Panc1 (cell line): ENCODE measurements around the gene ARSG. TPM values are rescaled to one million over a fixed set of nuclear protein-coding genes. Genes with fewer than 3 reads are reported as not detected.

ENCODE experiments used
- ATAC-seq: fragments of 200-7000 bp; cut with Tn5 transposase; 2 replicates; pipeline ENCODE4 v1.9.1; 2020; ENCODE audit warnings: mild to moderate bottlenecking, moderate library complexity
- BruUV-seq: library from RNA; stranded (reverse); fragments of 400-500 nt; replicated peaks from 2 replicates; lab custom pipeline; 2021; lab: Mats Ljungman, UMichigan
- CTCF ChIA-PET: fragments of 300-600 bp; sonication (Branson Sonifier 250); formaldehyde crosslinking; loops from one replicate; lab custom pipeline; 2022; ENCODE audit warnings: antibody characterized with exemption; lab: Charles Lee
- POLR2A ChIA-PET: fragments of 300-600 bp; sonication (Branson Sonifier 250); formaldehyde crosslinking; loops from one replicate; lab custom pipeline; 2022; ENCODE audit warnings: antibody characterized with exemption; lab: Charles Lee
- DNase-seq: peaks from one replicate; pipeline ENCODE4 v3.0.0-alpha.2; 2010; ENCODE audit warnings: low read depth, low spot score
- H3K27ac ChIP-seq: 2 replicates; pipeline ENCODE4 v1.5.1; 2011; ENCODE audit warnings: mild to moderate bottlenecking, low read length, inconsistent platforms
- H3K27me3 ChIP-seq: fragments of 200-500 bp; sonication (Bioruptor generic); 2 replicates; pipeline ENCODE4 v1.6.0; 2014; ENCODE audit warnings: low read length, inconsistent platforms; ENCODE audit not compliant: control insufficient read depth, insufficient read depth
- H3K36me3 ChIP-seq: fragments of 200-500 bp; sonication (Bioruptor generic); 2 replicates; pipeline ENCODE4 v1.5.1; 2014; ENCODE audit warnings: inconsistent platforms, mild to moderate bottlenecking, low read length, moderate library complexity; ENCODE audit not compliant: control insufficient read depth, insufficient read depth
- H3K4me1 ChIP-seq: 2 replicates; pipeline ENCODE4 v1.5.1; 2011; ENCODE audit warnings: inconsistent platforms, mild to moderate bottlenecking, low read length, moderate library complexity; ENCODE audit not compliant: control insufficient read depth, insufficient read depth
- H3K4me3 ChIP-seq, 2 experiments: 2 replicates each; pipeline ENCODE4 v1.5.1; 2011 to 2012; ENCODE audit warnings: low read depth in 2 of 2, low read length in 2 of 2, mild to moderate bottlenecking in 2 of 2, inconsistent platforms in 1 of 2, moderate library complexity in 1 of 2
- H3K9me3 ChIP-seq: fragments of 200-500 bp; sonication (Bioruptor generic); 2 replicates; pipeline ENCODE4 v1.5.1; 2014; ENCODE audit warnings: low read depth, mild to moderate bottlenecking, inconsistent platforms, low read length, moderate library complexity; ENCODE audit not compliant: control insufficient read depth, insufficient read depth
- CTCF ChIP-seq: fragments of 450-650 bp; IDR thresholded peaks from 2 replicates; pipeline ENCODE4 v1.5.1; 2017; ENCODE audit warnings: mild to moderate bottlenecking
- POLR2AphosphoS5 ChIP-seq: IDR thresholded peaks from 2 replicates; pipeline ENCODE4 v1.6.1; 2012; ENCODE audit warnings: mild to moderate bottlenecking, low read depth, low read length, moderate library complexity
- REST ChIP-seq, 2 experiments: IDR thresholded peaks; 2 replicates each; pipeline ENCODE4 v1.6.1; 2011 to 2012; ENCODE audit warnings: low read depth in 2 of 2, control low read depth in 1 of 2, low read length in 1 of 2, mild to moderate bottlenecking in 1 of 2, moderate library complexity in 1 of 2; ENCODE audit not compliant: insufficient read depth in 1 of 2
- SIN3A ChIP-seq: IDR thresholded peaks from 2 replicates; pipeline ENCODE4 v1.6.1; 2012; ENCODE audit warnings: low read depth, mild to moderate bottlenecking, low read length, moderate library complexity, borderline replicate concordance; ENCODE audit not compliant: insufficient read depth
- TCF7L2 ChIP-seq: IDR thresholded peaks from 2 replicates; pipeline ENCODE4 v1.6.1; 2011; ENCODE audit warnings: mild to moderate bottlenecking, low read depth, low read length, inconsistent platforms
- in situ Hi-C: cut with HindIII; loops from 2 replicates; pipeline ENCODE4 v1.10.0; 2016; ENCODE audit warnings: low sequenced_read_pairs, low pct_unique_long_range_greater_than_20kb
- intact Hi-C: fragments of 100-400 bp; cut with micrococcal nuclease; formaldehyde crosslinking; loops from one replicate; pipeline ENCODE4 v1.10.0; 2022; ENCODE audit not compliant: unreplicated experiment
- microRNA-seq: library from miRNA; unstranded; fragments of <30 nt; microRNA quantifications from one replicate; pipeline ENCODE4 v1.1.0, GENCODE V29; 2020; ENCODE audit not compliant: unreplicated experiment
- total RNA-seq: library from RNA; stranded (reverse); gene quantifications from one replicate; pipeline ENCODE4 v1.2.1, GENCODE V29; 2021; ENCODE audit not compliant: unreplicated experiment

Gene ARSG
- total RNA-seq, 1 experiment from 2014 or later, result 2.3 TPM

GRCh38 chr17:68468334-68468733 lies 177.0 kb downstream of the ARSG start:
- Histone ChIP-seq H3K27me3 (no peaks in the 10 kb centered on the region), H3K27ac (no peak overlapping the region), H3K36me3 (no peaks in the 10 kb centered on the region), H3K9me3 (no peaks in the 10 kb centered on the region), H3K4me3 (no peak overlapping the region), H3K4me1 (no peaks in the 10 kb centered on the region; the same call in 1 of the 2 replicates)
- ChIA-PET CTCF (interaction anchor here (0.6 kb wide), 1 partner anchor 10 kb away, joined by 4 read pairs; no protein-coding TSS in a partner anchor), POLR2A (interaction anchor here (0.7 kb wide), 1 partner anchor 1025 kb away, joined by 3 read pairs; no protein-coding TSS in a partner anchor)
- no peak for ATAC-seq
- intact Hi-C loops (loop anchor here (10.0 kb wide), 4 partner anchors 286 to 504 kb away; no protein-coding TSS in a partner anchor), in situ Hi-C loops (no loop called here)
- BruUV-seq, result no TSS peak
- no peak for TF ChIP-seq REST (IDR thresholded peaks at IDR 0.05; ENCODE audit: insufficient read depth in 1 of 2, low read depth in 2 of 2, low read length in 1 of 2)
- no peak for DNase-seq

- H3K9me3 ChIP-seq, result no peaks in the 10 kb centered on the region
- BruUV-seq, result no TSS peak
- intact Hi-C loops, result loop anchor here (10.0 kb wide), 4 partner anchors 286 to 504 kb away; no protein-coding TSS in a partner anchor
- H3K36me3 ChIP-seq, result no peaks in the 10 kb centered on the region
- H3K27me3 ChIP-seq, result no peaks in the 10 kb centered on the region
- no peak for DNase-seq
- TF ChIP-seq REST (IDR thresholded peaks at IDR 0.05; ENCODE audit: insufficient read depth in 1 of 2, low read depth in 2 of 2, low read length in 1 of 2) (no peak), SIN3A (no peak), POLR2AphosphoS5 (no peak), CTCF (no peak), TCF7L2 (no peak)
- no peak for ATAC-seq
- CTCF ChIA-PET, result interaction anchor here (0.6 to 0.7 kb wide), 2 partner anchors 11 to 221 kb away, joined by 3 to 4 read pairs; no protein-coding TSS in a partner anchor
- H3K4me1 ChIP-seq, result no peaks in the 10 kb centered on the region
- in situ Hi-C loops, result no loop called here
- H3K4me3 ChIP-seq, result no peak overlapping the region
- POLR2A ChIA-PET, result no interaction called here
- H3K27ac ChIP-seq, result no peak overlapping the region
Observed at GRCh38 chr17:68468788-68469187, 177.5 kb downstream of the ARSG start.

Small RNA genes within 50 kb of the gene (microRNA-seq; reads per million reads assigned to microRNA genes)
- not detected for gene MIR635

Other genes starting within 250 kb of the ARSG start
- gene AMZ2, start 43.5 kb upstream of the ARSG start, total RNA-seq, result 59.6 TPM
- 0.26 TPM for gene SLC16A6, start 368 bp upstream of the ARSG start, total RNA-seq
- 19.8 TPM for gene WIPI1, start 166.0 kb downstream of the ARSG start, total RNA-seq
- gene PRKAR1A, start 220.9 kb downstream of the ARSG start, total RNA-seq, result 174 TPM